Measurements from ENCODE around the gene PPID.
"Not testable (repeated sequence)": the region's sequence is repeated elsewhere in the genome, so short reads cannot be mapped to it uniquely, and the experiment has no call there.

PPID gene

DNA sequence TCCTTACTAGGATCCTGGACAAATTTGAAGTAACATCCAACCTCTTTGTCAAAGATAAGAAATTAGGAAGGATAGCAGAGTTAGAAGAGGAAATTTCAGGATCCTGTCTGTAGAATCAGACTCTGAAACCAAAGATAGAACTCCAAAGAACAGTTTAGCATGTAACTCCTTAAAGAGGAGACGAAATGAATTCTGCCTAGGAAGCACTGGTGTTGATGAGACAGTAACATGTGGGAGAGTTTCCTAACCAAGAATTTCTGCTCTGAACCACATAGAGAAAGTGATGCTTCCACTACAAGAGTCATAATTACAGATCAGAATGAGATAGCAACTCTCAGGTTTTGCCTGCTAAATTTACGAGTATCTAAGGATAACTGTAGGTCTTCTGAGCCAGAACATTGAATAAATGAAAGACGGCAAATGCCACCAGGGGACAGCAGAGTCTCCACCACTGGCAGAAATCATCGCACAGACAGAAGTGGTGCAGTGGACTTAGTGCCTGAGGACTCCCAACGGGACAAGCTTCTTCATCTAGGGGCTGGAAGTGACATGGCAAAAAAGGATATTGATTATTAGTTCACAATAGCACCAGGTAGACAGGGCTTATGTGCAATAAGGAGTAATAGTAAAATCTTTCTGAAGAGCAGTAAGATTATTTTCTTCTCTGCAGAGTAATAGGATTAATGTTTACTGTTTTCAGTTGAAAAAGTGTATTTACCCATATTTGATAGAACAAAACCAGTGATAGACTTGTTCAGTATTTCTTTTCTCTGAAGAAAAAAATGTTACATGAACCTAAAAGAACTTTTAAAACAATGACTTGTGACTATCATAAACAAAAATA is 6.7 kb upstream of the PPID start:
- DNase-seq, result peak; percentile 22 to 28

DNA sequence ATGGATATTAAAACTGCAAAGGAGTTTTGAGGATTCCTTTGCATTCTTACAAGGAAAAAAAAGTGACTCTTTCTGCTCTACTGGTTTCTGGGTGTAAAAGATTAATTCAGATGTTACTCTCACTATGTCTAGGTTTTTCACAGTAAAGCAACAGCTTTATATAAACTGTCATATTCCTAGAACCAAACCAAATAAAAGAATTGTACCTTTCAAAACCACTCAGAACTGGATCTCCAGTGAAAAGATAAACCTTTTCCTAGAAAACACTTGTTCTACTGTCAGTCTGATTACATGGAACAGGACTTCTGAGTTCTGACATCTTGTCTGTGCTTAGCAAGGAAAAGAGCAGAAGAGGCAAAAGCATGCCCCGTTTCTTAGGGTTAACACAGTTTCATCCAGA is 5.0 kb upstream of the PPID start:
- DNase-seq, result no peak

DNA sequence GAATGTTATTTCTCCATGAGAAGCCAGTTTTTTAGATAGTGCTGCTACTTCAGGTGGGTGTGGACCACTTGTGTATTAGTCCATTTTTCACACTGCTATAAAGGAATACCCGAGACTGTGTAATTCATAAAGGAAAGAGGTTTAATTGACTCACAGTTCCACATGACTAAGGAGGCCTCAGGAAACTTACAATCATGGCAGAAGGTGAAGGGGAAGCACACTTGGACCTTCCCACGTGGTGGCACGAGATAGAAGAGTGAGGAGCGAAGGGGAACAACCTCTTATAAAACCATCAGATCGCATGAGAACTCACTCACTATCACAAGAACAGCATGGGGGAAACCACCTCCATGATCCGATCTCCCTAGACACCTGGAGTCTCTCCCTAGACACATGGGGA is 3.4 kb upstream of the PPID start:
- no peak for DNase-seq

DNA sequence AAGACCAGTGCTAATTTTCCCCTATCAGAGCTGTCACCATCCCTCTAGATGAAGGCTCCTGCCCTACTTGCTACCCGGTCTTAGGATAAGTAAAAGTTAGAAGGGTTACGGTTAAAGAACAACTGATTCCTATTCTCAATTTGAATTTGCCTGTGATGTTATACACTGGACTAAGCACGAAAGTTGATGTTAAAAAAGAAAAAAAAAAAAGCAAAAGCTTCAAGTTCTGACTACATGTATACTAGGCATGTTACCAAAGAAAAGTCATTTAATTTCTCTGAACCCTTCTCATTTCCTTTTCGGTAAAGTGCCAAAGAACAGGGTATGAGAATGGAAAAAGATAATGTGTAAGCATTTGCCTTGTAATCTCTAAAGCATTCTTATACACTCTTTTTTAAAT is 1.4 kb upstream of the PPID start:
- DNase-seq, result no peak

DNA sequence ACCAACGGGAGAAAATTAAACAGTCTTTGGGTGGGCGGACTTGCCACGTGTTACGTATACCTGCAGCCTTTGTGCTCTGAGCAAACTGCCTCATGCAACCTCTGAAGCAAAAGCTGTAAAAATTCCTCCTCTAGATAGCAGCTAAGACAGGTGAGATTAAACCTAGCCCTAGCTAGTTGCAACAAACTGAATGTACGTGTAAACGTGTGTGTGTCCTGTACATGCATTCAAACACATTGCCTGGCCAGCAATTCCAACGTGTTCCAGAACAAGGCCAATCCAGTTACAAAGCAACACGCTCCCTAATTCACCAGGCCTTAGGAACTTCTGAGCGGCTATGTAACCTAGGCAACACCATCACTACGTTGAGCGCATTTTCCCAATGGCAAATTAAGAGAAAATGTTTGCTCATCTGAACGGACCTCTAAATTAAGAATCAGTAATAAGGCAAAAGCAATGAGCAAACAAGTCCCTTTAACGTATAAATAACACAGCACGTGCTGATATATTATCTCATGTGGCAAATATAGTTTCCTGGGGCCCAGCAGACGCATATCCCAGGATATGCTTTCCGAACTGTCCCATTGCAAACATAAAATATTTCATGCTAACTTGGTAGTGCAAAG is 792 bp downstream of the PPID start:
- DNase-seq, result peak; percentile 0 to 45

DNA sequence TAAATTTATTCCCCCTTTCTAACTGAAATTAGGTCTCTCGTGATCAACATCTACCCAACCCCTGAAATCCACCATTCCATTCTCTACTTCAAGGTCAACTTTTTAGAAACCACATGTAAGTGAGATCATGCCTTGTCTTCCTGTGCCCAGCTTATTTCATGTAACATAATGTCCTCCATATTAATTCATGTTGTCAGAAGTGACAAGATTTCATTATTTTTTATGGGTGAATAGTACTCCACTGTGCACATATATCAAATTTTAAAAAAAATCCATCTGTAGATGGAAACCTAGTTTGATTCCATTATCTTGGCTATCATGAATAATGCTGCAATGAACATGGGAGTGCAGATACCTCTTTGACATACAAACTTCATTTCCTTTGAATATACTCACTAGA is 1.5 kb downstream of the PPID start:
- no peak for DNase-seq

DNA sequence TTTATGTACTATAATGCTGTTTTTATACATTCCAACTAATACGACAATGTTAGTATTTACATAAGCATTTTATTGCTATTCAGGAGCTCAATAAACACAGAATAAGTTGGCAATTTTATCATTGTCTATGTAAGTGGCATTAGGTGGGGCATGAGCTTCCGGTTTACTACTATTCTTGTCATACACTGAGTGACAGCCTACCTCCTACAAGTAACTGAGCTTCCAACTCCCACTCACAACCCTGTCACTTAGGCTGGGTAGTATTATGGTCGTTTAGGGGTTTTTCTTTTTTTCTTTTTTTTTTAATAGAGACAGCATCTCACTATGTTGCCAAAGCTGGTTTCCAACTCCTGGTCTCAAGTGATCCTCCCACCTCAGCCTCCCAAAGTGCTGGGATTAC is 7.4 kb downstream of the PPID start:
- no peak for DNase-seq

DNA sequence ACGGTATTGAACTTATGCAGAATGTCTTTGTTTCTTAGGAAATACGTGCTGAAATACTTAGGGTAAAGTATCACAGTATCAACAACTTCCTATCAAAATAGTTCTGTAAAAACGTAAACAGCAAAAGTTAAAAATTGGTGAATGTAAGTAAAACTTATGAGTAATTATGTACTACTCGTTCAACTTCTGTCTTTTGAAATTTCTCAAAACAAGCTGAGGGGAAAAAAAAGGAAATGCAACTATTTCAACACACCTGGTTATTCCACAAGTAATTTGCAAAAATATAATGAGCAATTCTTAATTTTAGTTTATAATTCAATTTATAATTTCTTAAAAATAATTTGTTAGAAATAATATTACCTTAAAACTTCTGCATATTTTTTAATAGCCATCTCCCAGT is 8.3 kb downstream of the PPID start:
- no peak for DNase-seq

DNA sequence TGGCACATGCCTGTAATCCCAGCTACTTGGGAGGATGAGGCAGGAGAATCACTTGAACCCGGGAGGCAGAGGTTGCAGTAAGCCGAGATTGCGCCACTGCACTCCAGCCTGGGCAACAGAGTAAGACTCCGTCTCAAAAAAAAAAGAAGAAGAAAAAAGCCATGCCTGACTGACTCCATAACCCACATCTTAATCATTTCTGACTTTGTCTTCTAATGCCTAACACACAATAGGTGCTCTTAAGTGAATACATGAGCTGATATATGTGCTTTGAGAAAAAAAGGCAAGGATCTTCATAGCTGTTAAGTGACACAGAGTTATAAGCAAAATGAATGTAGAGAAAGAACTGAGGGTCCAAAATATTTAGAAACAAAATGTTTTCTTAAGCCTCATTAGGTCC is 10.6 kb downstream of the PPID start:
- not testable (repeated sequence) for DNase-seq

DNA sequence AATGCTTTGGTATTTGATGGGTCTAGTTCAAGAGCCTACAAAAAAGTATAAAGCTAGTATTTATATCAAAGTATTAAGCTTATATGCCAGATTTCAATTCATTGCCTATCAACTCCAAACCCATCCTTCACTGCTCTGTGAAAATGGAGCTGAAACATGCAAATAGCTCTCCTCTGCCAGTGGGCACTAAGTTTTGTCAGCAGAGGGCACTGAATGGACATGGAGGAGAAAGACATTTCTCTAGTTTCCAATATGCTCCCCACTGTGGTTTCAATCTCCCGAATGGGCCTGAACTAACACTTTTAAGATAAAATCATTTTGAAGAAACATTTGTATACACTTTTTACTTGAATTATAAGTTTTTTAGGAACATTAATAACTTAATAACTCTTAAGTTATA is 12.4 kb downstream of the PPID start:
- no peak for DNase-seq

DNA sequence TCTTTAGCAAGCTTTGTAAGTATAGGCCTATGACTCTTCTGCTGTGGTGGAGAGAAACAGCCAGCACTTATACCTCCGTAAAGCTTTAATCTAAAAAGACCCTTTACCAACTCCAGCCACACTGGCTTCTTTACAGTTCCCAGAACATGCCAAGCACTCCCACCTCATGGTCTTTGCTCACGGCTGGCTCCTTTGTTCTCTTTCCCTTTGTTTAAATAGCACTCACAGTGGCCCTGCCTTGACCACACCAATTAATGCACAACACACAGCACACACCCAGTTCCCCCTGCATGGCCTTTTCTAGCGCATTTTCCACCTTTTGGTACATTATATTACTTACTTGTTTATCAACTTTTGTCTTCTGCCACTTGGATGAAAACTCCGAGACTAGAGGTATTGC is 18.9 kb downstream of the PPID start:
- DNase-seq, result no peak

DNA sequence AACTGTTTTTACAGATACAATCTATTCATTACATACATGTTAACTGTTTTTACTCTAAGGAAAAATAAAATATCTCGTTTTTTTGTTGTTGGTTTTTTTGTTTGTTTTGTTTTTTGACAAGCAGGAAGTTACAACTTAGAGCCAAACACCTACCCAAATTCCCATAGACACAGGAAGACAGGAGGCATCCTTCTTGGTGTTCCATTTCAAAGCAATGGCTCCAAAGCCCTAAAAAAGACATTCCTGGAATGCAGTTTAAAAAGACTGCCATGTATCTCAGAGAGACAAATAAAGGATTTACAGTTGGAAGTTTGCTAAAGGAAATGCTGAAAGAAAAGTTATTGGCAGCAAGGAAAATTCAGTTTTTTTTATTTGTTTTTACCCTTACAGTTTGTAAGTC is 34.4 kb downstream of the PPID start:
- no peak for DNase-seq

DNA sequence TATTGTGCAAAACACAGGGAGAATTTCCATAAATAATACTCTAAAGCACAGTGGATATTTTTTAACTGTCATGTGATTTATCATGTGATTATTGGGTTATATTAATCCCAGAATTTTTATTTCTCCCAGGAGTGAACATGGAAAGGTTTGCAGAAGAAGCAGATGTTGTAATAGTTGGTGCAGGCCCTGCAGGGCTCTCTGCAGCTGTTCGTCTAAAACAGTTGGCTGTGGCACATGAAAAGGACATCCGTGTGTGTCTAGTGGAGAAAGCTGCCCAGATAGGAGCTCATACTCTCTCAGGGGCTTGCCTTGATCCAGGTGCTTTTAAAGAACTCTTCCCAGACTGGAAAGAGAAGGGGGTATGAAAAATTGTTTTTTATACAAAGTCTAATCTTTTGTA is 41.1 kb downstream of the PPID start:
- DNase-seq, result peak in 1 of 2 experiments; percentile 53

DNA sequence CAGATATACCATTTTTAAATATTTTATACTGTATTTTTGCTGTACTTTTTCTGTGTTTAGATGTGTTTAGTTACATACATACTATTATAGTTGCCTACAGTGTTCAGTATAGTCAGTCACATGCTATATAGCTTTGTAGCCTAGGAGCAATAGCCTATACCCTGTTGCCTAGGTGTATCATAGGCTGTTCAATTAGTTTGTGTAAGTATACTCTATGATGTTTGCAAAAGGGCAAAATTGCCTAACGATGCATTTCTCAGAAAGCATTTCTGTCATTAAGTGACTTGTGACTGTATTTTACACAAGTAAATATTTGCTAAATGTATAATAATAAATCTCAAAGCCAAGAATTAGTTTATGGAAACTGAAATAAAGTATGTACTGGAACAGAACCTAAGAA is 41.6 kb downstream of the PPID start:
- peak in 1 of 2 experiments; percentile 57 for DNase-seq

DNA sequence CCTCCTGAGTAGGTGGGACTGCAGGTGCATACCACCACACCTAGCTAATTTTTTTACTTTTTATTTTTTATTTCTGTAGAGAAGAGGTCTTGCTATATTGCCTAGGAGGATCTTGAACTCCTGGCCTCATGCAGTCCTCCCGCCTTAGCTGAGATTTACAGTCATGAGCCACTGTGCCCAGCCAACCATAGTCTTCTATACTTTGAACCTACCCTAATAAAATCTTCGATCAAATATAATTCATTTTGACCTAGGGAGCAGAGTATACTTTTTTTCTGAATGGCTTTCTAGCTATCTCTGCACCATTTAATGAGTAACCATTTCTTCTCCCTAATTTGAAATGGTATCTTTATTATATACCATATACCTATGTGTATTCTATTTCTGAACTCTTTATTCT is 44.4 kb downstream of the PPID start:
- no peak for DNase-seq

DNA sequence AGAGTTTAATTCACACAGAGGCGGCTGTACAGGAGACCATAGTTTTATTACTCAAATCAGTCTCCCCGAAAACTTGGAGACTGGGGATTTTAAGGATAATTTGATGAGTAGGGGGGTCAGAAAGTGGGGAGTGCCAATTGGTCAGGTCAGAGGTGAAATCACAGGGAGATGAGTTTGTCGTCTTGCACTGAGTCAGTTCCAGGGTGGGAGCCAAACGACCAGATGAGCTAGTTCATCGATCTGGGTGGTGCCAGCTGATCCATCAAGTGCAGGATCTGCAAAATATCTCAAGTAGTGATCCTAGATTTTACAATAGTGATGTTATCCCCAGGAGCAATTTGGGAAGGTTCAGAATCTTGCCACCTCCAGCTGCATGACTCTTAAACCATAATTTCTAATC is 47.1 kb downstream of the PPID start:
- DNase-seq, result no peak

DNA sequence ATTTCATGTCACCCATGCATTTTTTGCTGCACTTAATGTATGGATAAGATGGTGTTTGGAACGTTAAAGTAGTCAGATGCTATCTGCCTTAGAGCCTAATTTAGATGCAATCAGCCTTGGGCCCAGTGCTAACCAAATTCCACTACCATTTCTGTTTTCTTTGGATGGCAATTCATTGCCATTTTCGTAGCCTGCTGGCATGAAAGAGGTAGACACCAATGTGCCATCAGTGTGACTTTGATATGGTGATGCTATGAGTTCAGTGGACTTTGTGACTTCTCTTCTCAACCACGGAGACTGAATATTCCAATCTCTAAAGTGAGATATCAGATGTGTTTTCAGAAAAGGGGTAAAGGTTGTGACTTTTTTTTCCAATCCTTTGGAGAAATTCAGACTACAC is 49.6 kb downstream of the PPID start:
- no peak for DNase-seq

DNA sequence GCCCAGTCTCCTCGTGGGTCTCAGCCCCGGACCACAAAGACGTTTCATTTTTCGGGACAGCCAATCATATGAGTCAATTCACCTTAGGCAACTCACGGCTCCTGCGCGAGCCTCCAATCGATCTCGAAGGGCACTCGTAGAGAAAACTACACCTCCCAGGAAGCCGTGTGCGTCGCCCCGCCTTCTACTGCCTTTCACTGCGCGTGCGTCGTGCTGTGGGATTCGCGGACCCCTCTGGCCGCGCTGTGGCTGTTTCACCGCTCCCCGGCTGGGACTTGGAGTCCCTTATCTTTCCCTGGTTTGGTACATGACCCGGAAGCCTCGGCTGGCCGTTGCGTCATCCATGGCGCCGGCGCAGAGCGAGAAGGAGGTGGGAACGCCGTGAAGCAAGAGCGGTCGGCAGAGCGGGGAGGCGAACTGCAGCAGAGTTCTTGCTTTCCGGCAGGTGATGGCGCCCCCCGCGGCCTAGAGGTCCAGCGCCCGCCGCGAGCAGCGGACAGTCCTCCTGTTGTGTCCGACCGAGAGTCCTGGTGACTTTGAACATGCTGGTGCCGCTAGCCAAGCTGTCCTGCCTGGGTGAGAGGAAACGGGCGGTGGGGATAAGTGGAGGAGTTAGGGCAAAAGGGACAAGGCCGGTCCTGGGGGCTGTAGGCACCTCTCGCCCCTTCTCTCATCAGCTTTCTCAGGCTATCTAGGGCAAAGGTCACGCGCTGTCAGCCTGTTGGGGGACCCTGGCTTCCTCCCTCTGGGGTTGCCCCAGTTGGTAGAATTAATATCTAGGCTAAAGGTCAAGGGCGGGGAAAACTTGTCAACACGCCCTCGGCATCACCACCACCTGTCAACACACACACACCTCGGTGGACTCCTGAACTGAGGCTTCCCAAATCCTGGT is 51.0 kb downstream of the PPID start, which contains the start of gene ETFDH:
ETFDH (plus strand) TSS at position 382 of the 892 bp plus-strand sequence; CDS start at position 543, 161 bp downstream.
- peak; percentile 97 to 100 for DNase-seq

DNA sequence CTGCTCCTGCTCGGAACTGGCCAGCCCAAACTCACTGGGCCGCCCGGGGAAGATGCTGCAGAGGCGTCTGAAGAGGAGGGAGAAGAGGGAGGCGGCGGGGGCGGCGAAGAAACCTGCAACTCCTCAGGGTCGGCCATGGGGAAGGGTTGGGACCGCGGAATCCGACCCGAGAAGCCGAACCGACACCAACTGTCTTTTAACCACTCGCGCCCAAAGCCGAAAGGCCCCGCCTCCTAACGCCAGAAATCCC is 51.6 kb downstream of the PPID start, which contains the start of gene C4orf46:
C4orf46 (minus strand) TSS at position 223 of the 250 bp plus-strand sequence; CDS start at position 137, 86 bp downstream.
- no peak for DNase-seq

DNA sequence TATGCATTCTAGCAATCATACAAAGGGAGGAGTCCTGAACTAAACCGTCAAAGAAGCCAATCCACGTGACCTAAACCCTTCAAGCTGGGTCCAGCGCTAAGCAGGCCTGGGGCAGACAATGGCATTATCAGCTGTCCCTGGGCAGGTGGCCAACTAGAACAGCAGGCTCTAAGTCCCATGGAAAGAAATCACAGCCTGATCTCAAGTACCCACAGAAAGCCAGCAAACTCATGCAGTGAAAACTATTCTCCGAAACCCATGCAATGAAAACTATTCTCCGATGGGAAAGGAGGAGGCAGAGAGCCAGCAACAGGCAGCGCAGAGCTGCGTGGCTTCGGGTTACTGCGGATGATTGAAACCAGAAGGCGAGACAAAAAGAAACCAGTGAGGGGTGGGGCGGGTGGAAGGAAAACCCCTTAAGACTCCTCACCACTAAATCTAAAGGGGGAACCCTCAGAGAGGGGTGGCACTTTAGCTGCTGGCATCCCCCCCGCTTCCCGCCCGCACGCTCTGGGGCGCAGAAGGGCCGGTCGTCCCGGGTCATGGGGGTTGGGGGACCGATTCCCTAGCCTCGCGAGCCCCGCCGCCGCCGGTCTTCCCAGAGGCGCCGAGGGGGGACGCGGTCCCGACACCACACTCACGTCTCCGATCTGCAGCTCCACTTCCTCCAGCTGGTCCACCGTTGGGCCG is 52.1 kb downstream of the PPID start:
- peak; percentile 59 to 77 for DNase-seq

DNA sequence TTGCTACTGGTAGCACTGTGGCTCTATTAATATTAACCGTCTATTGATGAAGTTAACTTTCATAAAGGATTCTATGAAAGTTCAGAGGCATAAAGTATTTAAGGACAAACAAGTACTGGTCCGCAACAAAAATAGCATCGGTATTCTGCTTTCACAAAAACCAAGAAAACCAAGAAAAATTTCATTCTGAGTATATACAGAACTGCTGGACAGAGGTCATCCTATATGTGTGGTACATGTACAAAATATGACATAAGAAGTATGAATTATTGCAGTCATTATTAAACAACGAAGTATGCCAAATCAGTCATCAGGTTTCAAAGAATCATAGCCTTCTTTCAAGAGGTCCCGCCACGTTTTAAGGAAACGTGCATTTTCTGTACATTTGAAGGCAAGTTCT is 53.9 kb downstream of the PPID start:
- DNase-seq, result no peak

DNA sequence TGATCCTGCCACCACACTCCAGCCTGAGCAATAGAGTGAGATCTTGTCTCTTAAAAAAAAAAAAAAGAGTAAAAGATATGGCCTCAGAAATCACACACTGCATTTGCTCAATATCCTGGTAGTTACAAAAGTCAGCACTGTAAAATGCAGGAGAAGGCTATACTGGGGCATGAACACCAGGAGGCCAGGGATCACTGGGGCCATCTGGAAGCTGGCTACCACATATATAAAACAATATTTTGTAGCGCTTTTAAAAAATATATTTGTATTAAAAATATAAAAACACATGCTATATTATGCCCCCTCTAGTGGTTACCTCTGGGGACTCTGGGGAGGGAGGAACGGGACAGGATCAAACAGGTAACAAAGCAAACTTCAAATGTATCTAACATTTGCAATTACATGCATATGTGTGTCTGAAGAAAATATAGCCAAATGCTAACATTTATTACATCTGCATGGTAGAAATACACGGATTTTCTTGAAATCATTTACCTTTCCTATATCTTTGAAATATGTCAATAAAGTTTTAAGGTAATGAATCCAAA is 55.5 kb downstream of the PPID start:
- no peak for DNase-seq

DNA sequence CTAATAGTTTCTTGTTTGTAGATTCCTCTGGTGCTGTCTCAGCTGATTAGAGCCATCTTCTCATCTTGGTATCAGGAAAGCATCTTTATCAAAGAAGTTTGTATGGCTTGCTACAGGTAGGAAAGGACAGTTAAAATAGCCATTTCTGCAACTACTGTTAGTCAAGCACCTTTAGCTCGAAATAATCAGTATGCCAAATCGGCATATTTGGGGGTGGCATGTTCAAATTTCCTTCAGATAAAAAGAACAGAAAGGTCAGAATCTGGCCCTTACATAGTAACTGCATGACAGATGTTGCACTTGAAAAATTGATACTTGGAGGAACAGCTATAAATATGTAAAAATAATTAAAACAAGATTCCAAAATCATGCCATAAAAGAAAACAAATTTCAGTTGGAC is 56.3 kb downstream of the PPID start:
- DNase-seq, result no peak

Data from NCI-H2081 (cell line).